CD14-positive monocyte (primary cell): ENCODE measurements around the gene DNAJC5. TPM values are rescaled to one million over a fixed set of nuclear protein-coding genes. Genes with fewer than 3 reads are reported as not detected.

Source experiments
- DNase-seq, 3 donors: peaks; one replicate each; pipeline ENCODE4 v3.0.0-alpha.2; 2011 to 2022
- H2AFZ ChIP-seq: 2 replicates; pipeline ENCODE4 v1.6.0; 2012; ENCODE audit warnings: mild to moderate bottlenecking, low read depth, low read length, inconsistent platforms; ENCODE audit not compliant: insufficient read depth, poor library complexity, severe bottlenecking
- H3K27ac ChIP-seq, 2 donors: 1 replicate in 1 of 2; 2 replicates in 1 of 2; pipeline ENCODE4 v1.5.1; 2012 to 2013; ENCODE audit warnings: low read length in 2 of 2, control low read depth in 1 of 2, inconsistent platforms in 1 of 2, low read depth in 1 of 2, mild to moderate bottlenecking in 1 of 2
- H3K27me3 ChIP-seq, 2 donors: one replicate each; pipeline versions ENCODE4 v1.6.0 to v1.6.1; 2011 to 2013; ENCODE audit warnings: low read length in 2 of 2; ENCODE audit not compliant: control insufficient read depth in 2 of 2, insufficient read depth in 2 of 2
- H3K36me3 ChIP-seq, 2 donors: replicated peaks in 1 of 2; 1 replicate in 1 of 2; 2 replicates in 1 of 2; pipeline versions ENCODE4 v1.5.1 to v1.6.1; 2012 to 2013; ENCODE audit warnings: low read length in 2 of 2, control low read depth in 1 of 2, inconsistent platforms in 1 of 2, mild to moderate bottlenecking in 1 of 2; ENCODE audit not compliant: insufficient read depth in 2 of 2, control insufficient read depth in 1 of 2
- H3K4me1 ChIP-seq, 2 donors: 1 replicate in 1 of 2; 2 replicates in 1 of 2; pipeline versions ENCODE4 v1.5.1 to v1.6.1; 2012 to 2013; ENCODE audit warnings: low read length in 2 of 2, control low read depth in 1 of 2, inconsistent platforms in 1 of 2, mild to moderate bottlenecking in 1 of 2, moderate library complexity in 1 of 2; ENCODE audit not compliant: insufficient read depth in 2 of 2, control insufficient read depth in 1 of 2
- H3K4me2 ChIP-seq: replicated peaks from 2 replicates; pipeline ENCODE3; 2012; ENCODE audit warnings: low read length, moderate library complexity, mild to moderate bottlenecking; ENCODE audit not compliant: poor library complexity, severe bottlenecking; ENCODE audit errors: extremely low read depth
- H3K4me3 ChIP-seq, 3 experiments: fragments of 200-600 bp in 1 of 3; sonication (generic) in 1 of 3; replicated peaks in 1 of 3; 1 replicate in 2 of 3; 2 replicates in 1 of 3; pipeline ENCODE4 v1.5.1; 2011 to 2013; ENCODE audit warnings: low read length in 3 of 3, mild to moderate bottlenecking in 3 of 3, control low read depth in 2 of 3, low read depth in 2 of 3, inconsistent platforms in 1 of 3, moderate library complexity in 1 of 3
- H3K79me2 ChIP-seq: 2 replicates; pipeline ENCODE4 v1.6.0; 2012; ENCODE audit warnings: mild to moderate bottlenecking, control low read depth, inconsistent platforms, low read length, moderate library complexity; ENCODE audit not compliant: insufficient read depth
- H3K9ac ChIP-seq: 2 replicates; pipeline ENCODE4 v1.6.0; 2017; ENCODE audit warnings: low read length, mild to moderate bottlenecking; ENCODE audit not compliant: insufficient read depth, poor library complexity, severe bottlenecking
- H3K9me3 ChIP-seq, 2 donors: replicated peaks in 1 of 2; 1 replicate in 1 of 2; 2 replicates in 1 of 2; pipeline versions ENCODE4 v1.5.1 to v1.6.1; 2012 to 2013; ENCODE audit warnings: low read length in 2 of 2, control low read depth in 1 of 2; ENCODE audit not compliant: control insufficient read depth in 1 of 2, insufficient read depth in 1 of 2
- H4K20me1 ChIP-seq: 2 replicates; pipeline ENCODE4 v1.6.0; 2012; ENCODE audit warnings: mild to moderate bottlenecking, low read length, control low read depth, moderate library complexity; ENCODE audit not compliant: insufficient read depth
- H3K27ac Mint-ChIP-seq, 7 donors: one replicate each; pipeline ENCODE4 v1.8.0; 2020; ENCODE audit warnings: mild to moderate bottlenecking in 7 of 7, mixed read lengths in 7 of 7, moderate library complexity in 6 of 7, inconsistent platforms in 2 of 7
- H3K27me3 Mint-ChIP-seq, 3 donors: one replicate each; pipeline ENCODE4 v1.8.0; 2021 to 2022; ENCODE audit warnings: low read depth in 3 of 3, mild to moderate bottlenecking in 3 of 3, mixed read lengths in 3 of 3, moderate library complexity in 3 of 3, inconsistent platforms in 1 of 3
- H3K36me3 Mint-ChIP-seq, 2 donors: one replicate each; pipeline ENCODE4 v1.8.0; 2020; ENCODE audit warnings: mixed read lengths in 2 of 2, inconsistent platforms in 1 of 2, mild to moderate bottlenecking in 1 of 2
- H3K4me1 Mint-ChIP-seq: one replicate; pipeline ENCODE4 v1.8.0; 2020; ENCODE audit warnings: mild to moderate bottlenecking, mixed read lengths
- H3K4me3 Mint-ChIP-seq, 2 donors: one replicate each; pipeline ENCODE4 v1.8.0; 2020; ENCODE audit warnings: mild to moderate bottlenecking in 2 of 2, mixed read lengths in 2 of 2, moderate library complexity in 1 of 2
- H3K9me3 Mint-ChIP-seq, 7 donors: one replicate each; pipeline ENCODE4 v1.8.0; 2020 to 2022; ENCODE audit warnings: mixed read lengths in 7 of 7, mild to moderate bottlenecking in 6 of 7, moderate library complexity in 6 of 7, inconsistent platforms in 2 of 7
- CTCF ChIP-seq: fragments of 200-600 bp; IDR thresholded peaks from one replicate; pipeline ENCODE4 v1.8.0; 2022; ENCODE audit warnings: antibody characterized with exemption, mild to moderate bottlenecking
- WGBS: methylation state at CpG from one replicate; pipeline ENCODE4 v1.1.5; 2013; ENCODE audit warnings: missing lambda C conversion rate; ENCODE audit not compliant: insufficient coverage; 5-methylcytosine and 5-hydroxymethylcytosine counted together
- intact Hi-C, 2 donors: fragments of 100-400 bp; cut with micrococcal nuclease; formaldehyde crosslinking; loops; one replicate each; pipeline versions ENCODE4 v1.15.0 to v1.15.1; 2023
- polyA plus RNA-seq, 3 donors: library from polyadenylated mRNA; depleted of rRNA in 1 of 3; unstranded in 2 of 3; stranded (reverse) in 1 of 3; fragments of 300-500 nt in 2 of 3; fragments of >200 nt in 1 of 3; fragmentation: Illumina TruSeq in 2 of 3; gene quantifications; 1 replicate in 2 of 3; 2 replicates in 1 of 3; pipeline ENCODE4 v1.2.3, GENCODE V29; 2012 to 2021

Gene DNAJC5
- polyA plus RNA-seq, 3 donors, result 5.9 to 44.4 (median 7.4) TPM

GRCh38 chr20:63978319-63979228 lies 83.6 kb downstream of the DNAJC5 start:
- H3K9me3 ChIP-seq, result no peaks in the 10 kb centered on the region
- H4K20me1 ChIP-seq, result no peaks in the 10 kb centered on the region
- H3K27ac ChIP-seq, result no peak overlapping the region
- peak overlapping the region; percentile 49 for H3K9ac ChIP-seq
- intact Hi-C loops, result no loop called here
- no peak for TF ChIP-seq CTCF
- Mint-ChIP-seq H3K36me3 (peaks cover 10 to 13% of the 10 kb centered on the region in 2 donors), H3K9me3 (peaks cover 0 to 2% (median 0%) of the 10 kb centered on the region in 7 donors), H3K27ac (no peak overlapping the region), H3K27me3 (peaks cover 4 to 11% (median 10%) of the 10 kb centered on the region in 3 donors), H3K4me1 (peaks cover 47% of the 10 kb centered on the region), H3K4me3 (peak overlapping the region; percentile 79 to 83)
- H3K36me3 ChIP-seq, result peaks cover 7 to 12% of the 10 kb centered on the region in 2 donors
- H3K4me3 ChIP-seq, result peak overlapping the region; percentile 21 to 83 (median 67)
- H3K27me3 ChIP-seq, result peaks cover 0 to 5% of the 10 kb centered on the region in 2 donors
- H3K79me2 ChIP-seq, result peaks cover 20% of the 10 kb centered on the region
- H2AFZ ChIP-seq, result peak overlapping the region; percentile 92
- DNase-seq, result peak in 2 of 3 donors; percentile 45 to 63
- peaks cover 34 to 57% of the 10 kb centered on the region in 2 donors for H3K4me1 ChIP-seq
- under 1% methylated on average over 39 of the region's 52 CpGs for WGBS
- peak overlapping the region; percentile 99 for H3K4me2 ChIP-seq

GRCh38 chr20:63979229-63979556 lies 84.3 kb downstream of the DNAJC5 start:
- Histone ChIP-seq H3K9ac (peak overlapping the region; percentile 49), H3K4me1 (peaks cover 32 to 50% of the 10 kb centered on the region in 2 donors), H3K27ac (no peak overlapping the region), H2AFZ (peak overlapping the region; percentile 92), H3K4me3 (peak overlapping the region; percentile 21 to 83 (median 67)), H3K79me2 (peaks cover 20% of the 10 kb centered on the region), H3K4me2 (peak overlapping the region; percentile 99), H3K9me3 (no peaks in the 10 kb centered on the region), H4K20me1 (no peaks in the 10 kb centered on the region), H3K27me3 (peaks cover 0 to 5% of the 10 kb centered on the region in 2 donors), H3K36me3 (peaks cover 10 to 18% of the 10 kb centered on the region in 2 donors)
- Mint-ChIP-seq H3K27me3 (peaks cover 4 to 11% (median 10%) of the 10 kb centered on the region in 3 donors), H3K27ac (no peak overlapping the region), H3K4me3 (peak overlapping the region; percentile 79 to 83), H3K4me1 (peaks cover 41% of the 10 kb centered on the region), H3K9me3 (peaks cover 0 to 2% (median 0%) of the 10 kb centered on the region in 7 donors), H3K36me3 (peaks cover 16 to 17% of the 10 kb centered on the region in 2 donors)
- under 1% methylated on average over 47 of the region's 47 CpGs for WGBS
- intact Hi-C loops, result no loop called here
- no peak for TF ChIP-seq CTCF
- DNase-seq, result no peak
